H1 (cell line): Measurements from ENCODE around the gene P3H3.

Source experiments
- KDM1A ChIP-seq: fragments of 200-600, 300-600 bp; sonication (generic); IDR thresholded peaks from 2 replicates; pipeline ENCODE4 v1.7.1; 2016; ENCODE audit warnings: mild to moderate bottlenecking, low read length, borderline replicate concordance
- TAF1 ChIP-seq: IDR thresholded peaks from 2 replicates; pipeline ENCODE4 v1.6.1; 2011; ENCODE audit warnings: mild to moderate bottlenecking, low read depth, low read length
- TBP ChIP-seq: IDR thresholded peaks from 2 replicates; pipeline ENCODE4 v1.6.1; 2011; ENCODE audit warnings: low read depth, low read length, improper control_type of control experiment
- TF ChIP-seq, protein P1 (sequence below), 3 experiments: IDR thresholded peaks; 1 replicate in 2 of 3; 2 replicates in 1 of 3; pipeline versions ENCODE4 v1.5.1 to v1.6.1; 2011; ENCODE audit warnings: low read length in 3 of 3, mild to moderate bottlenecking in 3 of 3, inconsistent platforms in 2 of 3, low read depth in 1 of 3, moderate library complexity in 1 of 3; ENCODE audit not compliant: insufficient read depth in 1 of 3; ENCODE audit errors: control extremely low read depth in 1 of 3

DNA sequence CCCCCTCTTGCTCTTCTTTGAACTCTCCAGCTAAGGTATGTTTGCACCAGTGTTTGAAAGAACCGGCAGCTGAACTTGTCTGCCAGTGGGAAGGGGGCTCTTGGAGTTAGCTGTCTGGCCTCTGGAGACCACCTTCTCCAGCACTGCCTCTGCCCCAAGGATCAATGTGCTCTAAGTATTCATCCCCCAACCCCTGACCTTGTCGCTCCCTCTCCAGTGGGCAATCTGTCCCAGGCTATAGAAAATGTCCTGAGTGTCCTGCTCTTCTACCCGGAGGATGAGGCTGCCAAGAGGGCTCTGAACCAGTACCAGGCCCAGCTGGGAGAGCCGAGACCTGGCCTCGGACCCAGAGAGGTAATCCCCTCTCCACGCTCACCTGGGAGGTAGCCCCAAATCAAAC, 2.8 kb downstream of the P3H3 start:
- TF ChIP-seq, protein P1, sequence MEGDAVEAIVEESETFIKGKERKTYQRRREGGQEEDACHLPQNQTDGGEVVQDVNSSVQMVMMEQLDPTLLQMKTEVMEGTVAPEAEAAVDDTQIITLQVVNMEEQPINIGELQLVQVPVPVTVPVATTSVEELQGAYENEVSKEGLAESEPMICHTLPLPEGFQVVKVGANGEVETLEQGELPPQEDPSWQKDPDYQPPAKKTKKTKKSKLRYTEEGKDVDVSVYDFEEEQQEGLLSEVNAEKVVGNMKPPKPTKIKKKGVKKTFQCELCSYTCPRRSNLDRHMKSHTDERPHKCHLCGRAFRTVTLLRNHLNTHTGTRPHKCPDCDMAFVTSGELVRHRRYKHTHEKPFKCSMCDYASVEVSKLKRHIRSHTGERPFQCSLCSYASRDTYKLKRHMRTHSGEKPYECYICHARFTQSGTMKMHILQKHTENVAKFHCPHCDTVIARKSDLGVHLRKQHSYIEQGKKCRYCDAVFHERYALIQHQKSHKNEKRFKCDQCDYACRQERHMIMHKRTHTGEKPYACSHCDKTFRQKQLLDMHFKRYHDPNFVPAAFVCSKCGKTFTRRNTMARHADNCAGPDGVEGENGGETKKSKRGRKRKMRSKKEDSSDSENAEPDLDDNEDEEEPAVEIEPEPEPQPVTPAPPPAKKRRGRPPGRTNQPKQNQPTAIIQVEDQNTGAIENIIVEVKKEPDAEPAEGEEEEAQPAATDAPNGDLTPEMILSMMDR (IDR thresholded peaks at IDR 0.05; ENCODE audit: control extremely low read depth in 1 of 3, insufficient read depth in 1 of 3, low read depth in 1 of 3, low read length in 3 of 3): no peak
- TF ChIP-seq TBP (no peak), TAF1 (no peak), KDM1A (no peak)
